Ectodermal cell (in vitro differentiated cells): ENCODE data around the gene GMDS.

ENCODE experiments used
- H3K27ac ChIP-seq: 2 replicates; pipeline ENCODE4 v1.7.0; 2013; ENCODE audit warnings: mild to moderate bottlenecking, low read depth, low read length; ENCODE audit not compliant: insufficient read depth, poor library complexity, severe bottlenecking
- H3K27me3 ChIP-seq: 2 replicates; pipeline ENCODE4 v1.7.0; 2013; ENCODE audit warnings: mild to moderate bottlenecking, low read length; ENCODE audit not compliant: insufficient read depth, control insufficient read depth, poor library complexity, severe bottlenecking
- H3K36me3 ChIP-seq: one replicate; pipeline ENCODE4 v1.7.0; 2013; ENCODE audit warnings: low read length; ENCODE audit not compliant: control insufficient read depth, insufficient read depth
- H3K4me1 ChIP-seq: one replicate; pipeline ENCODE4 v1.7.0; 2013; ENCODE audit warnings: low read length; ENCODE audit not compliant: control insufficient read depth, insufficient read depth
- H3K4me3 ChIP-seq: 2 replicates; pipeline ENCODE4 v1.7.0; 2013; ENCODE audit warnings: low read depth, low read length, control low read depth; ENCODE audit not compliant: insufficient read depth
- H3K9me3 ChIP-seq: 2 replicates; pipeline ENCODE4 v1.7.0; 2013; ENCODE audit warnings: mild to moderate bottlenecking, low read length, moderate library complexity; ENCODE audit not compliant: control insufficient read depth
- WGBS, 2 experiments: methylation state at CpG; one replicate each; pipeline ENCODE4 v1.1.7; 2013; ENCODE audit warnings: missing lambda C conversion rate in 2 of 2; 5-methylcytosine and 5-hydroxymethylcytosine counted together

Gene GMDS

DNA sequence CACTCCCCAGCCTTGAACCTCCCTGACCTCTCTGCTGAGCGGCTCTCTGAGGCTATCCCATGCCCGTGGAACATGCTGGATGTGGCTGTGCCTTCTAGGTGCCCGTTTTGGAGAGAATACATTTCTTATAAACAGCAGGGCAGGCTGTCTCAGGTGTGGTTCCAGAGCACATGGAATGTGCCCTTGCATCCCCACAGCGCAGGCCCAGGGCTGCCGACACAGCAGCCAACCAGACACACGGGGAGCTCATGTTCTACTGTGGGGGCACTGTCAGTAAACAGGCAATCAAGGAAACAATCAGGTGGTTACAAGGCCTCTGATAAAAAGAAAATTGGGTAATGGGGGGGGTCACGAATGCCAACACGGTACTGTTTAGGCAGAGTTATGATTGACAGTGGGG, 604.9 kb downstream of the GMDS start:
- H3K9me3 ChIP-seq = no peaks in the 10 kb centered on the region
- peaks cover 16% of the 10 kb centered on the region for H3K4me1 ChIP-seq
- no peak overlapping the region for H3K4me3 ChIP-seq
- no peak overlapping the region for H3K27ac ChIP-seq
- 92 to 93% methylated on average over 8 of the region's 8 CpGs for WGBS, 2 experiments
- no peaks in the 10 kb centered on the region for H3K27me3 ChIP-seq
- H3K36me3 ChIP-seq = no peaks in the 10 kb centered on the region

GRCh38 chr6:1639430-1639829, 606.0 kb downstream of the GMDS start:
- Histone ChIP-seq H3K4me1 (peaks cover 18% of the 10 kb centered on the region), H3K36me3 (no peaks in the 10 kb centered on the region), H3K9me3 (no peaks in the 10 kb centered on the region), H3K27ac (no peak overlapping the region), H3K27me3 (no peaks in the 10 kb centered on the region), H3K4me3 (no peak overlapping the region)
- WGBS, 2 experiments = 84 to 87% methylated on average over 9 of the region's 9 CpGs

GRCh38 chr6:1636971-1637871, 608.2 kb downstream of the GMDS start:
- H3K27me3 ChIP-seq = no peaks in the 10 kb centered on the region
- 94% methylated on average over 20 of the region's 20 CpGs for WGBS, 2 experiments
- peaks cover 6% of the 10 kb centered on the region for H3K4me1 ChIP-seq
- H3K36me3 ChIP-seq = no peaks in the 10 kb centered on the region
- H3K27ac ChIP-seq = no peak overlapping the region
- no peaks in the 10 kb centered on the region for H3K9me3 ChIP-seq
- H3K4me3 ChIP-seq = no peak overlapping the region

- peaks cover 6% of the 10 kb centered on the region for H3K4me1 ChIP-seq
- 95 to 96% methylated on average over 9 of the region's 9 CpGs for WGBS, 2 experiments
- no peaks in the 10 kb centered on the region for H3K27me3 ChIP-seq
- no peak overlapping the region for H3K4me3 ChIP-seq
- no peak overlapping the region for H3K27ac ChIP-seq
- H3K9me3 ChIP-seq = no peaks in the 10 kb centered on the region
- H3K36me3 ChIP-seq = no peaks in the 10 kb centered on the region
These were observed 609.1 kb downstream of the GMDS start for GRCh38 chr6:1636272-1636825.

DNA sequence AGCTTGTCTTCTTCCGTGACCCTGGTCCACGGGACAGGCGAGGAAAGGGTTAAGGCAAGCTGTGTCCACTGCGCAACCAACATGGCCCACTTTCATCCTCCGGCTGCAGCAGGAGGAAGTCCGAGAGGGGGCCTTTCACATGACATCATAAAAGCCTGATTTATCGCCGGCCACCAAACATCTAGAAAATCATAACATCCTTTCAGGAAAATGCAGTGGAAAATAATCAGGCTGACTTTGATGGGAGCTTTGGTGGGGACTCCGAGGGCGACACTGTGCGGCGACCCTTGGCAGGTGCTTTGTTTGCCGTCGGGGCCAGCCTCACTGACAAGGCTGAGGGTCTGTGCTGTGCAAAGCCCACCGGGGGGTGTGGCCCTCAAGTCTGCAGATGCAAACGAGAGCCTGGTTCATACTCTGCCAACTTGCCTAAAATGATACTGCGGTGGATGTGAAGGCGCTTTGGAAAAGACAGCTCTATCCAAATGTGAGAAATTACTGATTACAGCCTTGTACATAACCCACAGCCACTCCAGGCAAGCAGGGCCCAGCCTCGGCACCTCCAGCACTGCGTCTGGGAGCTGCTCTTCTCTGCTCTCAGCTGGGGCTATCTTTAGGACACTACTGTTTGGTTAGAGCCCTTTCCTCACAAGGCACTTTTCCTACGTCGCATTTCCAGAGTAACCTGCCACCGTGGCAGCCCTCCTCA, 609.9 kb downstream of the GMDS start:
- Histone ChIP-seq H3K4me1 (peaks cover 6% of the 10 kb centered on the region), H3K27me3 (peaks cover under 1% of the 10 kb centered on the region), H3K9me3 (no peaks in the 10 kb centered on the region), H3K36me3 (no peaks in the 10 kb centered on the region), H3K4me3 (no peak overlapping the region), H3K27ac (no peak overlapping the region)
- WGBS, 2 experiments = 89% methylated on average over 23 of the region's 23 CpGs

DNA sequence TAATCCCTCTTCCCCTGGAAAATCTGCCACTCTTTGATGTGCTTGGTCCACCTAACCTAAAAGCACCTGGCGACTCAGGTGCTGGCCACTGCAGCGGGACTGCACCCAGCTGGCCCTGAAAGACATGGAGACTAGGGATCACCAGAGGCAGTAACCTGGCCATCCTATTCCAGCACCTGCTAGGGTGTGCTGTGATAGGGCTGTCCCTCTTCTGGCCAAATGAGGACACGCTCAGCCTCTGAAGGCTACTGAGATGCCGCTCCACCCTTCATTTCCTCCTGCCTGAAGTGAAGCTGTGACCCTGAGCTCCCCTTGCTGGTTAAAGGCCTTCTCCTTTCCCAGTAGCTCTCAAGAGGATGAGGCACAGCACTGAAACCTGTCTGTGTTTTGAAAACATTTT, 611.3 kb downstream of the GMDS start:
- Histone ChIP-seq H3K27ac (no peak overlapping the region), H3K4me3 (no peak overlapping the region), H3K4me1 (peaks cover 6% of the 10 kb centered on the region), H3K9me3 (no peaks in the 10 kb centered on the region), H3K27me3 (peaks cover 14% of the 10 kb centered on the region), H3K36me3 (no peaks in the 10 kb centered on the region)
- 96 to 98% methylated on average over 4 of the region's 4 CpGs for WGBS, 2 experiments

- H3K27ac ChIP-seq = no peak overlapping the region
- peaks cover 6% of the 10 kb centered on the region for H3K4me1 ChIP-seq
- 93% methylated on average over 16 of the region's 16 CpGs for WGBS, 2 experiments
- no peaks in the 10 kb centered on the region for H3K36me3 ChIP-seq
- H3K4me3 ChIP-seq = no peak overlapping the region
- peaks cover 20% of the 10 kb centered on the region for H3K27me3 ChIP-seq
- H3K9me3 ChIP-seq = no peaks in the 10 kb centered on the region
These were observed 611.9 kb downstream of the GMDS start for GRCh38 chr6:1633366-1634021.

DNA sequence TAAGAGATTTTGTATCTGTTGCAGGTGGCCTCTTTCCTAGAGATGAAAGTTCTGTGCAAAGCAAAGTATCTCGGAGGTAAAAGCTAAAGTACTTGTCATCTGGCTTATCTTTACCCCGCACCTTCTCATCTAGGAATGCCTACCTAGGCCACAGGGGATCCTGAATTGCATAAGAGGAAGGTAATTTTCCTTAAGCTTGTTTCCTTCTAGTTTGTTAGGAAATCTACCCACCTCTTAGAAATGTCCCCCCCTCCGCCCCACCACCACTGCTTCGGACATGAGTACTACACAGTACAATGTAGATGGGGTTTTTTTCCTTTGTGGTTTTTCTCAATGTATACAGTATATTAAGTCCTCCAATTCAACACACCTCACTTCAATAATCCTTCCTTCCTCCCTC, 614.2 kb downstream of the GMDS start:
- 90 to 94% methylated on average over 2 of the region's 4 CpGs for WGBS, 2 experiments

GRCh38 chr6:1630771-1631217, 614.6 kb downstream of the GMDS start:
- no peak overlapping the region for H3K4me3 ChIP-seq
- H3K36me3 ChIP-seq = no peaks in the 10 kb centered on the region
- WGBS, 2 experiments = 85 to 89% methylated on average over 11 of the region's 11 CpGs
- H3K27ac ChIP-seq = no peak overlapping the region
- H3K27me3 ChIP-seq = peaks cover 47% of the 10 kb centered on the region
- no peaks in the 10 kb centered on the region for H3K9me3 ChIP-seq
- peaks cover 6% of the 10 kb centered on the region for H3K4me1 ChIP-seq

More for the DNA sequence above, 614.2 kb downstream of the GMDS start:
- Histone ChIP-seq H3K4me1 (peaks cover 6% of the 10 kb centered on the region), H3K4me3 (no peak overlapping the region), H3K27me3 (peaks cover 42% of the 10 kb centered on the region), H3K36me3 (no peaks in the 10 kb centered on the region), H3K9me3 (no peaks in the 10 kb centered on the region), H3K27ac (no peak overlapping the region)
